HL-60 (cell line): ENCODE measurements around the gene EFCAB6.

Experiments used
- DNase-seq, 2 experiments: peaks; one replicate each; pipeline ENCODE4 v3.0.0-alpha.2; 2010 to 2020; ENCODE audit warnings: low read depth in 1 of 2, low spot score in 1 of 2
- H3K27ac ChIP-seq: fragments of 250-450 bp; sonication (Bioruptor Pico); replicated peaks from 2 replicates; pipeline ENCODE4 v1.5.1; 2020; ENCODE audit warnings: mild to moderate bottlenecking, moderate library complexity
- H3K27me3 ChIP-seq: fragments of 250-450 bp; sonication (Bioruptor Pico); 2 replicates; pipeline ENCODE4 v1.5.1; 2021; ENCODE audit warnings: mild to moderate bottlenecking, moderate library complexity; ENCODE audit not compliant: insufficient read depth, poor library complexity, severe bottlenecking
- H3K4me3 ChIP-seq: replicated peaks from 2 replicates; pipeline ENCODE4 v1.5.1; 2011; ENCODE audit warnings: mild to moderate bottlenecking, control low read depth, low read length; ENCODE audit not compliant: insufficient read depth
- CTCF ChIP-seq: IDR thresholded peaks from one replicate; pipeline ENCODE4 v1.5.1; 2011; ENCODE audit warnings: low read length, control low read depth, inconsistent platforms; ENCODE audit not compliant: insufficient read depth
- GABPA ChIP-seq: IDR thresholded peaks from 2 replicates; pipeline ENCODE4 v1.6.1; 2012; ENCODE audit warnings: low read depth
- POLR2AphosphoS5 ChIP-seq: IDR thresholded peaks from 2 replicates; pipeline ENCODE4 v1.6.1; 2012; ENCODE audit warnings: low read depth
- REST ChIP-seq: IDR thresholded peaks from 2 replicates; pipeline ENCODE4 v1.6.1; 2012; ENCODE audit warnings: low read depth; ENCODE audit not compliant: insufficient replicate concordance
- SPI1 ChIP-seq: IDR thresholded peaks from 2 replicates; pipeline ENCODE4 v1.6.1; 2012; ENCODE audit warnings: low read depth, mild to moderate bottlenecking, borderline replicate concordance

Gene EFCAB6

GRCh38 chr22:43537019-43537585 lies 275.0 kb downstream of the EFCAB6 start:
- peak; percentile 34 for TF ChIP-seq CTCF
- TF ChIP-seq REST: no peak

GRCh38 chr22:43535741-43536140 lies 276.4 kb downstream of the EFCAB6 start:
- TF ChIP-seq REST (no peak), SPI1 (no peak), GABPA (no peak), CTCF (no peak), POLR2AphosphoS5 (no peak)
- no peak for DNase-seq
- H3K4me3 ChIP-seq: no peak overlapping the region
- no peaks in the 10 kb centered on the region for H3K27me3 ChIP-seq
- no peak overlapping the region for H3K27ac ChIP-seq

More at GRCh38 chr22:43537019-43537585, 275.0 kb downstream of the EFCAB6 start:
- Histone ChIP-seq H3K4me3 (no peak overlapping the region), H3K27ac (no peak overlapping the region), H3K27me3 (no peaks in the 10 kb centered on the region)
- DNase-seq: peak in 1 of 2 experiments; percentile 30

- no peaks in the 10 kb centered on the region for H3K27me3 ChIP-seq
Observed at GRCh38 chr22:43535336-43535735, 276.8 kb downstream of the EFCAB6 start.

More at GRCh38 chr22:43535336-43535735, 276.8 kb downstream of the EFCAB6 start:
- Histone ChIP-seq H3K27ac (no peak overlapping the region), H3K4me3 (no peak overlapping the region)
- TF ChIP-seq POLR2AphosphoS5: no peak
- TF ChIP-seq REST: no peak
- no peak for TF ChIP-seq SPI1
- no peak for DNase-seq
